Measurements from ENCODE around the gene ZNF460. TPM values are rescaled to one million over a fixed set of nuclear protein-coding genes. Genes with fewer than 3 reads are reported as not detected.

Gene ZNF460
- polyA plus RNA-seq, 2 of the 4 experiments (the other 2 are of a cell fraction) = 0.50 to 16.1 TPM

DNA sequence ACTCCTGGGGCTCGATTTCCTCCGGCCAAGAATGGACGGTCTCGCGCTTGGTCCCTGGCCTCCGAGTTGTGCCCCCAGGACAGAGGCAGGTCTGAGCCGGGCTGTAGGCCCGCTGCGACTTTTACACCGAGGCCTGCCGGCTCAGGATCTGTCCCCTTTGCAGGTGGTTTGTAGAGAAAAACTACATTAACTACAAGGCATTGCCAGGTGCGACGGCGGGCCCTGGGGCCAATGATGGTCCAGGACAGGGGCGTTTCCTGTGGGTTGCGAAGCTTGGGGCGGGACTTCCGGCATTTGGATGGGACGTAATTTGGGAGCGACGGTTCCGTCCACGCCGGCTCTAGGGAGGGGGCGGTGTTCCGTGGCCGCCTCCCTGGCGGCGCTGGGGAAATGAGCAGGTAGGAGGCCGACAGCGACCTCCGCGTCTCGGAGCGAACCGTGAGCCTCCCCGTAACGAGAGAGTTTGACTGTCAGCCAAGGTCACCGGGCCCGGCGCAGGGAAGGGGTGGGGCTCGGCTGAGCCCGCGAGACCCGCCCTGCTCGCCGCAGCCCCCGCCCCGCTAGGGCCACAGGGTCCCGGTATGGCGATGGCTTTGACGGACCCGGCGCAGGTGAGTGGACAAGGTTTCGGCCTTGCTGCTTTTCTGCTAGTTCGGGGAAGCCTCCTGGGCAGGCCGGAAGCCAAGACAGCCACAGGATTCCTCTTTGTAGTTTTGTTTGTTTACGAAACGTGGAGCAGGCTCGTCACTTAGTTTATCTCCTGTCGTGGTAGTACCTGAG lies 39.8 kb upstream of the ZNF460 start, which contains the start of gene ZNF805 (continued):
- TF ChIP-seq, protein P1, sequence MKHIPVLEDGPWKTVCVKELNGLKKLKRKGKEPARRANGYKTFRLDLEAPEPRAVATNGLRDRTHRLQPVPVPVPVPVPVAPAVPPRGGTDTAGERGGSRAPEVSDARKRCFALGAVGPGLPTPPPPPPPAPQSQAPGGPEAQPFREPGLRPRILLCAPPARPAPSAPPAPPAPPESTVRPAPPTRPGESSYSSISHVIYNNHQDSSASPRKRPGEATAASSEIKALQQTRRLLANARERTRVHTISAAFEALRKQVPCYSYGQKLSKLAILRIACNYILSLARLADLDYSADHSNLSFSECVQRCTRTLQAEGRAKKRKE (CRISPR knock-in tag; IDR thresholded peaks at IDR 0.05; ENCODE audit: low read depth) = no peak
- no peak for TF ChIP-seq ESRRA (IDR thresholded peaks at IDR 0.05; ENCODE audit: borderline replicate concordance, low read length)
- no peak for TF ChIP-seq EHMT2 (IDR thresholded peaks at IDR 0.05; ENCODE audit: low read depth)
- no peak for TF ChIP-seq NPAS2 (CRISPR knock-in tag; IDR thresholded peaks at IDR 0.05; ENCODE audit: borderline replicate concordance)
- TF ChIP-seq FOXS1 (CRISPR knock-in tag; IDR thresholded peaks at IDR 0.05) = no peak
- TF ChIP-seq HOXA7 (CRISPR knock-in tag; IDR thresholded peaks at IDR 0.05) = no peak

DNA sequence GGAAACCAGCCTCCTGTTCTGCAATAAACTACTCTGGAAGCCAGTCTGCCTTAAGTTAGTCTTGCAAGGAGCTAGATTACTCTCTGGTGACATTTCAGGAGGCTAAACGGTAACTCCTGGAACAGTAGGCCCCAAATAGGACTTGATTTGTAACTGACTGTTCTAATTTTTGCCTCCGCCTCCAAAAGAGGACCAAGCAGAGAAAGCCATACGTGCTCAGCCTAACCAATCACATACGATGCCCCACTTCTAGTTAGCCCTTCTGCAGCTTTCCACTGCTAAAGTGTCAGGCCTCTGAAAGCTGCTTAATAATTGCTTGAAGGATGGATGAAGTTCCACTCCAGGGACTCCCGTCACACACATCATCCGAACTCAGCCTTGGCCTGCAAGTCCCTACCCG lies 39.1 kb upstream of the ZNF460 start:
- Histone ChIP-seq H3K4me3 (peak overlapping the region; percentile 86), H3K27ac (peak overlapping the region; percentile 86 to 97), H3K4me1 (0 out of 3 replicates have a peak, but pooled peaks cover 8% of the 10 kb centered on the region), H3K4me2 (peak overlapping the region; percentile 79), H3K9me3 (peaks cover 46% of the 10 kb centered on the region)
- WGBS (ENCODE audit: missing lambda C conversion rate) = 46% methylated on average over 7 of the region's 7 CpGs
- ChIA-PET CTCF (interaction anchor here (0.7 kb wide), 1 partner anchor 49 kb away, joined by 3 read pairs; no protein-coding TSS in a partner anchor), POLR2A (no interaction called here)
- DNase-seq (ENCODE audit: low read depth in 1 of 2, low spot score in 1 of 2) = peak in 1 of 2 experiments; percentile 9
- TF ChIP-seq JUN (IDR thresholded peaks at IDR 0.05) (no peak), RNF2 (IDR thresholded peaks at IDR 0.05; ENCODE audit: borderline replicate concordance, low read depth) (no peak), FOXS1 (CRISPR knock-in tag; IDR thresholded peaks at IDR 0.05) (no peak), JUNB (IDR thresholded peaks at IDR 0.05) (no peak), ZC3H11A (IDR thresholded peaks at IDR 0.05) (no peak), TP53 (CRISPR knock-in tag; IDR thresholded peaks at IDR 0.05) (no peak), GATA3 (IDR thresholded peaks at IDR 0.05; ENCODE audit: borderline replicate concordance) (no peak), NPAS2 (CRISPR knock-in tag; IDR thresholded peaks at IDR 0.05; ENCODE audit: borderline replicate concordance) (no peak)
- peak in 1 of 2 experiments; percentile 8; a peak in 3 of 6 replicates for ATAC-seq
- FAIRE-seq = no peak

DNA sequence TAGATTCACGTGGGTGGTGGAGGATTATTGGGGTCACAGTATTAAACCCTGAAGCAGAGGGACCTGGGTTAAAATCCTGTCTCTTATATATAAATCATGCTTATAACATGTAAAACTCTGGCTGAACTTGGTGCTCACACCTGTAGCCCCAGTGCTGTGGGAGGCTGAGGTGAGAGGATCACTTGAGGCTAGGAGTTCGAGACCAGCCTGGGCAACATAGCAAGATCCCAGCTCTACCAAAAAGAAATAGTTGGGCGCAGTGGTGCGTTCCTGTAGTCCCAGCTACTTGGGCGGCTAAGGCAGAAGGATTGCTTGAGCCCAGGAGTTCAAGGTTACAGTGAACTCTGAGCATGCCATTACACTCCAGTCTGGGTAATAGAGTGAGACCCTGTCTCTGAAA lies 37.5 kb upstream of the ZNF460 start:
- ChIA-PET POLR2A (no interaction called here), CTCF (interaction anchor here (0.6 kb wide), 1 partner anchor 13 kb away, joined by 3 read pairs; no protein-coding TSS in a partner anchor)
- DNase-seq (ENCODE audit: low read depth in 1 of 2, low spot score in 1 of 2) (no peak), ATAC-seq (no peak), FAIRE-seq (no peak)
- WGBS (ENCODE audit: missing lambda C conversion rate) = 91% methylated on average over 5 of the region's 5 CpGs
- H3K9me3 ChIP-seq = peaks cover 50% of the 10 kb centered on the region
- H3K4me3 ChIP-seq = no peak overlapping the region
- H3K4me1 ChIP-seq = 0 out of 3 replicates have a peak, but pooled peaks cover 8% of the 10 kb centered on the region
- no peak overlapping the region for H3K27ac ChIP-seq
- H3K4me2 ChIP-seq = no peak overlapping the region
- no peak for TF ChIP-seq POLR2AphosphoS2 (conservative IDR thresholded peaks at IDR 0.05; ENCODE audit: low read length)
- TF ChIP-seq HOXB5 (CRISPR knock-in tag; IDR thresholded peaks at IDR 0.05) = no peak
- TF ChIP-seq, protein P2, sequence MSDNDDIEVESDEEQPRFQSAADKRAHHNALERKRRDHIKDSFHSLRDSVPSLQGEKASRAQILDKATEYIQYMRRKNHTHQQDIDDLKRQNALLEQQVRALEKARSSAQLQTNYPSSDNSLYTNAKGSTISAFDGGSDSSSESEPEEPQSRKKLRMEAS (IDR thresholded peaks at IDR 0.05) = no peak
- TF ChIP-seq FOXS1 (CRISPR knock-in tag; IDR thresholded peaks at IDR 0.05) = no peak
- no peak for TF ChIP-seq SREBF2 (IDR thresholded peaks at IDR 0.05)
- no peak for TF ChIP-seq KDM5A (IDR thresholded peaks at IDR 0.05)
- TF ChIP-seq TFCP2L1 (CRISPR knock-in tag; IDR thresholded peaks at IDR 0.05) = no peak
- no peak for TF ChIP-seq CBX8 (IDR thresholded peaks at IDR 0.05)
- TF ChIP-seq ZFP36 (IDR thresholded peaks at IDR 0.05; ENCODE audit: borderline replicate concordance, partially characterized antibody) = no peak
- TF ChIP-seq MYC (IDR thresholded peaks at IDR 0.05; ENCODE audit: borderline replicate concordance, low read length) = no peak
- TF ChIP-seq HOXA7 (CRISPR knock-in tag; IDR thresholded peaks at IDR 0.05) = no peak
- no peak for TF ChIP-seq ZSCAN20 (CRISPR knock-in tag; IDR thresholded peaks at IDR 0.05)
- no peak for TF ChIP-seq POLR2A (IDR thresholded peaks at IDR 0.05; ENCODE audit: low read length)
- no peak for TF ChIP-seq JUN (IDR thresholded peaks at IDR 0.05)
- TF ChIP-seq EHF (CRISPR knock-in tag; IDR thresholded peaks at IDR 0.05) = no peak

All from A549 (cell line).